HG03571 (cell line): ENCODE measurements around the gene KBTBD12.

Source experiments
- ATAC-seq: cut with Tn5 transposase; IDR thresholded peaks from one replicate; pipeline ENCODE4 v1.9.1; 2021; ENCODE audit not compliant: unreplicated experiment

KBTBD12 gene

DNA sequence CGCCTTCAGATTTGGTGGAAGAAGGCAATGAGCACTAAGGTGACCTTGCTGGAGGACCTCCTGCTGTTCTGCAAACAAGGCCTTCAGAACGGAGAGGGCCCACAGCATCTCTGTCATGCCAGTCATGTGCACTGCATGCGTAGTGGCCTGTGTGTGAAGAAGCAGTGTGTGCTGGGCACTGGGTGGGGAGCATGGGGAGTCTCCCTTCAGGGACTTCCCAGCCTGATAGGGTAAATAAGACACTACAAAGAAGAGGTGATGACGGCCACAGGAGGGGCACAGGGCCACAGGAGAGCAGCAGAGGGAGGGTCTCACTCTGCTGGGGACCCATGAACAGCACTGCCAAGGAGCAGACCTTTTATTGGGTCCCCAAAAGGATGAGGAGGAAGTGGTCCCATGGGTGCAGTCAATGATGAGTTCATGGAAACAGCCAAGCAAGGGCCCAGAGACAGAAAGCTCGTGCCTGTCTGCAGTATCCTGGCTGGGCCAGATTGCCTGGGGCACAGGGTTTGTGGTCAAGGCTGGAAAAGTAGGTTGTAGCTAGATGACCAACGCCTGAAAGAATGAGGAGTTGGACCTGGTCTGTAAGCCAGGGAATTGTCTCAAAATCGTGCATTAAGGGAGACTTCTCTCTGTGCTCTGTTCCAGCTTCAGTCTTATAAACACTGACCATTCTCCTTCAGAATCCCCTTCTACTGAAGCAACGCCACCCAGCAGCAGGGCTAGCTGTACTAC, 69.4 kb downstream of the KBTBD12 start:
- ATAC-seq, result no peak

DNA sequence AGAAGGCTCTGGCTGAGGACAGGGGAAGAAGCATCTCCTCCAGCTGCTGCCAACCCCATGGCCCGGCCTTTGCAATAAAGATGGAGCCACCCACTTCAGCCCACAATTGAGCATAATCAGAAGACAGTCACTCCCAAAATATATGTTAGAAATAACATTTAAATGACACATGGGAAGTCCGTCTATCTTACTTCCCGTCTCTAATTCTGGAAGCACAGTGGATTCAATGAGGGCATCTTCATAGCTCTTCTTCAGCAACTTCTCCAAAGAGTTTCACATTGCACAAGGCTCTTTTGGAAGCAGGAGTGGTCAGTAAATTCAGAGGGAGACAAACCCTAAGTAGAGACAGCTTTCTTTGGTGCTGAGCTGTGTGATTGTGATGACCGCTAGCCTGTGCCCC, 70.2 kb downstream of the KBTBD12 start:
- no peak for ATAC-seq

GRCh38 chr3:127985655-127986225, 70.7 kb downstream of the KBTBD12 start:
- no peak for ATAC-seq

- ATAC-seq, result no peak
Measured at GRCh38 chr3:127986803-127987202, 71.8 kb downstream of the KBTBD12 start.

- no peak for ATAC-seq
Measured at GRCh38 chr3:127987309-127987995, 72.4 kb downstream of the KBTBD12 start.

DNA sequence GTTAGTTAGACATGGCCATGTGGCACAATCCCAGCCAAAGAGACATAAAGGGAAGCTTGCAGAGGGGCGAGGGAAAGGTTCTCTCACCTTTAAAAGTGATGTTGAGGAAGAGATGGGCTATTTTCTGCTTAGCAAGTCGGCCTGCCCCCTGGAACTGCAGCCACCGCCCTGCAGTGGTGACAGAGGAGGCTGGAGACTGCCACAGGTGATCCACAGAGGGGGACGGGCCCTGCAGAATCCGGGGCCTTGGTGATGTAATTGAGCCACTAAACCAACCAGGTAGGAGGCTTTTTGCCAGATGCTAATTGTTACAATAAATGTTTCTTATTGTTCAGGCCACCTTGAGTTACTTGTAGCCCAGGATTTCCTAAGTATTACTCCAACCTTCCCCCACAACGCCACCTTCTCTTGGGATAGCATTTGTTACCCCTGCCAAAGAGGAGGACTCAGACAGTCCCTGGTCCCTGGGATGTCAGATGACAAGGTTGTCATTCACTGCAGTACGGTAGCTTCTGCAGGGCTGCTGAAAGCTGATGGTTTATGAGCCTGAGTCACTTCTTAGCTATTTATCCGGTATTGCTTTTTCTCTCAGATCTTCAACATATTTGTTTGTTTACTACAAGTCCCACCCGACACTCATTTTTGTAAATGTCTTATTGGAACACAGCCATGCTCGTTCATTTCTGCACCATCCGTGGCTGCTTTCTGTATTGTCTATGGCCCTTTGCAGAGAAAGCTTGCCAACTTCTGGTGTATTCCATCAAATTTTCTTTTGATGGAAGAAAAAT, 73.9 kb downstream of the KBTBD12 start:
- no peak for ATAC-seq

- ATAC-seq, result no peak
Measured at GRCh38 chr3:127990051-127990450, 75.0 kb downstream of the KBTBD12 start.

DNA sequence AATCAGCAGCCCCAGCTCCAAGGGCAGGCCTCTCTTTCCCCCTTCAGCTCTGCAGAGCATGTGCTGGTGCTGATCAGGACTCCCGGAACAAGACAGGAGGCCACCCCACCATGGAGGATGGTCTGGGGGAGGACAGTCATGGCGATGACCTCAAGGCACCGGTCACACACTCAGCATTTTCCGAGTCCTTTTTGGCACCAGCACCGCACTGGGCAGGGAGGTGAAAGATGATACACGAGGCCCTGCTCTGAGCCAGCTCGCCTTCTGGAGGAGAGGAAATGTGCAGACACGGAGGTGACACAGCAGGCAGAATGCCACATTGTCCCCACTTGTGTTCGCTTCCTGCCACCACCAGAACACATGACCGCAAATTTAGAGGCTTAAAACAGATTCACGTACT, 75.4 kb downstream of the KBTBD12 start:
- ATAC-seq, result no peak

GRCh38 chr3:127991251-127991650, 76.2 kb downstream of the KBTBD12 start:
- no peak for ATAC-seq

DNA sequence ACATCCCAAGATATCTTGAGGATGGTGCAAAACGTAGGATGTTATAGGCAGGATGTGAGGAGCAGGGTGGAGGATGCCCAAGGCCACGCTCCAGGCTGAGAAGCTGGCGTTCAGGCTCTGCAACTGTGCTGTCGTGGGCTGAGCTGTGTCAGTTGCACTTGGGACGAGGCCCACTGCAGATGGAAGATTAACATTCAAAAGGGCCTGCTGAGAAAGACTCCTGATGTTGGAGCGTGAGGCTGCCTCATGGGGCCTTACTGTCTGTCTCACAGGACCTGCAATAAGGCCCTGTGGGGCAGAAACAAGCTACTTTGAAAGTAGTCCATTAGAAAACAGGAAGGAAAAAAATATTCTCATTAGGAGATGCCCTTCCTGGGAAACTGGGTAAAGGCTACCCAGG, 76.6 kb downstream of the KBTBD12 start:
- ATAC-seq, result no peak

GRCh38 chr3:127992127-127992526, 77.1 kb downstream of the KBTBD12 start:
- ATAC-seq, result no peak

DNA sequence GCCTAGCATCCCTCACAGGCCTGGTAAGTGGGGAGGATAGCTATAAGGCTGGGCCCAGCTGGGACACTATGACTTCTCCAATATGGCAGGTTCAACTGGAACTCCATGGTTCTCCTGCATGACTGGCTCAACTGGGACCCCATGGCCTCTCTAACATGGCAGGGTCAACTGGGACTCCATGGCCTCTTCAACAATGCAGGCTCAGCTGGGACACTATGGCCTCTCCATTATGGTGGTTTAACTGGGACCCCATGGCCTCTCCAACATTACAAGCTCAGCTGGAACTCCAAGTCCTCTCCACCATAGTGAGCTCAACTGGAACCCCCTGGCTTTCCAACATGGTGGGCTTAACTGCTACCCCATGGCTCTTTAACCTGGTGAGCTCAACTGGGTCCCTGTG, 79.0 kb downstream of the KBTBD12 start:
- ATAC-seq, result no peak

DNA sequence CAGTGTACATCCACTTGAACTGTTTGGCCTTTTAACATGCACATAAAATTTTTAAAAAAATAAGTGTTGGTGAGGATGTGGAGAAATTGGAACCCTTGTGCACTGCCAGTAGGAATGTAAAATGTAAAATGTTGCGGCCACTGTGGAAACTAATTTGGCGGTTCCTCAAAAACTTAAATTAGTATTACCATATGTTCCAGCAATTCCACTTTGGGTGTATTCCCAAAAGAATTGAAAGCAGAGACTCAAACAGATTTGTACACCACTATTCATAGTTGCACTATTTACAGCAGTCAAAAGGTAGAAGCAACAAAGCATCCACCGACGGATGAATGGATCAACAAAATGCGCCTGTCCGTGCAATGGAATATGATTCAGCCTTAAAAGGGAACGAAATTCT, 82.0 kb downstream of the KBTBD12 start:
- no peak for ATAC-seq

DNA sequence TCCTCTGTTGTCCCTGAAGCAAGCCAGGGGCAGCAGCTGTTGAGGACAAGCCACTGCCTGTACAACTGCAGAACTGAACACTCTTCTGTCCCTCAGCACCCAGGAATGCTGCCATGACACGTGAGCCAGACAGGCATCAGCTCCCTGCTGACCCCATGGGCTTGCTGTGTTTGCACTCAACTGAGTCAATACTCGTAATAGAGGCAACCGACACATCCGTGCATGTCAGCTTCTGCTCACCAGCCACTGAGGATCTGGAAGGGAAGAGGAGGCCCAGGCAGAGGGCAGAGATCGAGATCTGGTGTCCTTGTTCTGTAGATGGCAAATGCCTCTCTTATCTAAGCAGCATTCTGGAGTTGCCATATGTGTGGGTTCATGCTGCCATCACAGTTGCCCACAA, 82.9 kb downstream of the KBTBD12 start:
- no peak for ATAC-seq

DNA sequence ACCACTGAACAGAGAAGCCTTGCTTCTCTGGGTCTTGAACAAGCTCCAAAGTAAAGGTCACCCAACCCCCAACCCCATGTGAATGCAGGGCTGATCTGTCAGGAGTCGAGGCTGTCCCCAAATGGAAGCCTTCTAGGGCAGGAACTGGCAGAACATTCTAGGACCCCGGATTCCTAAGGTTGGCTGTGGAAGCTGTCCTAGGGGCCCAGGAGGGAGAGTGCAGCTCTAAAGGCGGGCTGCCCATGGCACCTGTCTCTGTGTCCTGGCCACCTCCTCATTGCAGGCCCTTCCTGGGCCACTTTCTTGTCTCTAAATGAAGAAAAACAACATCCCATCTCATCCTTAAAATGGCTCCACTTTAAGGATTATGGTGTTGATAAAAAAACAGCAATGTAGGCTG, 83.6 kb downstream of the KBTBD12 start:
- ATAC-seq, result no peak

DNA sequence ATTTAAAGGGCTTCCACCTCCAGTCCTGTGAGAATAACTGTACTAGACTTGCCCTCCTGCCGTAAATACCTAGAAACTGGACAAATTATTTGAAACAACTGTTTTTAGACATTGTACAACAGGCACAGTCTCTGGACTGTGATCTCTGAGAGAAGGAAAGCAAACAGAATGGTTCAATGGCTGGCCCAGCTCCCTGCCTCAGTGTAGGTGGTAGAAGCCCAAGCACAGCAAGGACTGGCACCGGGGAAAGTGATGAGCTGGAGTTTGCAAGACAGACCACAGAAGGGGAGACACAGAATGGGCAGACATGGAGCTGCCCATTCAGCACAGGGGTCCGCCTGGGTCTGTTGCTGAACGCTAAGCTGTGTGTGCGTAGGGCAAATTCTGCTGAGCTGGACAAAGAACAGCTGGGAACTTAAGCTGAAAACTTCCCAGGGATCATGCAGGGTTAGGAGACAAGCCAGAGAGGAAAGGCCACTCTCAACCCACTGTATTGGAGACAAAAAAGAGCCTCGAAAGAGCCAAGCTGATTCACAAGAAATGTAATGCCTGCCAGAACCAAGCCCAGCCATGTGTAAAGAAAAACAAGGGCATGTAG, 84.6 kb downstream of the KBTBD12 start:
- no peak for ATAC-seq

- ATAC-seq, result no peak
Measured at GRCh38 chr3:128001576-128001975, 86.5 kb downstream of the KBTBD12 start.

- ATAC-seq, result no peak
Measured at GRCh38 chr3:128004661-128005060, 89.6 kb downstream of the KBTBD12 start.

- ATAC-seq, result no peak
Measured at GRCh38 chr3:128006061-128007032, 91.3 kb downstream of the KBTBD12 start.

DNA sequence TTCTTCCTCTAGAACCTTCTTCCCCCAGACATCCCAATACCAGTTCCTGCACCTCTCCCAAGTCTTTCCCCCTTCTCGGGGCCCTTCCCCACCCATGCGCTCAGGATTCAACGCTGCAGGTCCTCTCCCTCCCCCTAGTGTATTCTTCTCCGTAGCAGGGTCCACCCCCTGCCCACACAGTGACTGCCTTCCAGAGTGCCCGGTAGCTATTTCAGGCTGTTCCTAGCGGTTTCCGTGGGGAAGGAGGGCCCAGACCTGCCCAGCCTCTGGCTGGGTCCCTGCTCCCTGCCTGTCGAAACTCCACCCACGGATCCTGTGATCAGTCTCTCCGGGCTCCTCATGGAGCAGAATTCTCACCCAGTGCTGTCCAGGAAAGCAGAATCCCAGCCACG, 92.0 kb downstream of the KBTBD12 start:
- no peak for ATAC-seq
